Measurements from ENCODE around the gene MED13L.

- TF ChIP-seq REST (IDR thresholded peaks at IDR 0.05) = no peak
- no peak for TF ChIP-seq RAD21 (IDR thresholded peaks at IDR 0.05)
- no peak for TF ChIP-seq CTCF (IDR thresholded peaks at IDR 0.05; ENCODE audit: low read depth, low read length, missing input control)
- no peak for TF ChIP-seq ATF3 (IDR thresholded peaks at IDR 0.05)
- TF ChIP-seq ZBTB33 (IDR thresholded peaks at IDR 0.05) = no peak
- no peak for TF ChIP-seq SP1 (IDR thresholded peaks at IDR 0.05)
- no peak for TF ChIP-seq MAX (IDR thresholded peaks at IDR 0.05)
- TF ChIP-seq GABPA (IDR thresholded peaks at IDR 0.05 in 1 of 2, conservative IDR thresholded peaks at IDR 0.05 in 1 of 2) = no peak
These were observed 271.4 kb downstream of the MED13L start for GRCh38 chr12:116006141-116006540.
